AG09309 (cell line): ENCODE results near the gene TMC6.
"Not testable (repeated sequence)": the region's sequence is repeated elsewhere in the genome, so short reads cannot be mapped to it uniquely, and the experiment has no call there.

ENCODE experiments used
- DNase-seq: peaks from one replicate; pipeline ENCODE4 v3.0.0-alpha.2; 2010; ENCODE audit warnings: low read depth
- H3K4me3 ChIP-seq: 2 replicates; pipeline ENCODE4 v1.5.1; 2011; ENCODE audit warnings: mild to moderate bottlenecking, low read depth, low read length, moderate library complexity; ENCODE audit not compliant: control insufficient read depth
- CTCF ChIP-seq: IDR thresholded peaks from 2 replicates; pipeline ENCODE4 v1.5.1; 2011; ENCODE audit warnings: mild to moderate bottlenecking, low read depth, low read length, inconsistent platforms; ENCODE audit not compliant: insufficient read depth, control insufficient read depth; ENCODE audit errors: missing control alignments

TMC6 gene

GRCh38 chr17:78089576-78090281 is 38.8 kb downstream of the TMC6 start:
- H3K4me3 ChIP-seq = no peak overlapping the region
- no peak for DNase-seq
- TF ChIP-seq CTCF = no peak

GRCh38 chr17:78088529-78088928 is 40.0 kb downstream of the TMC6 start:
- no peak for DNase-seq
- no peak for TF ChIP-seq CTCF
- no peak overlapping the region for H3K4me3 ChIP-seq

GRCh38 chr17:78086740-78087139 is 41.8 kb downstream of the TMC6 start:
- no peak for TF ChIP-seq CTCF
- no peak overlapping the region for H3K4me3 ChIP-seq
- DNase-seq = no peak

- no peak overlapping the region for H3K4me3 ChIP-seq
- no peak for TF ChIP-seq CTCF
- DNase-seq = no peak
Measured at GRCh38 chr17:78082988-78083387, 45.6 kb downstream of the TMC6 start.

- H3K4me3 ChIP-seq, DNase-seq: not testable (repeated sequence)
Measured at GRCh38 chr17:78082355-78082872, 46.1 kb downstream of the TMC6 start.

GRCh38 chr17:78081551-78081950 is 47.0 kb downstream of the TMC6 start:
- TF ChIP-seq CTCF = no peak

GRCh38 chr17:78079253-78079652 is 49.3 kb downstream of the TMC6 start:
- H3K4me3 ChIP-seq = no peak overlapping the region
- no peak for TF ChIP-seq CTCF
- no peak for DNase-seq

More at GRCh38 chr17:78081551-78081950, 47.0 kb downstream of the TMC6 start:
- no peak for DNase-seq
- H3K4me3 ChIP-seq = no peak overlapping the region
